ENCODE results near the gene OR1F1.
"Not testable (repeated sequence)": the region's sequence is repeated elsewhere in the genome, so short reads cannot be mapped to it uniquely, and the experiment has no call there.

The OR1F1 gene

DNA sequence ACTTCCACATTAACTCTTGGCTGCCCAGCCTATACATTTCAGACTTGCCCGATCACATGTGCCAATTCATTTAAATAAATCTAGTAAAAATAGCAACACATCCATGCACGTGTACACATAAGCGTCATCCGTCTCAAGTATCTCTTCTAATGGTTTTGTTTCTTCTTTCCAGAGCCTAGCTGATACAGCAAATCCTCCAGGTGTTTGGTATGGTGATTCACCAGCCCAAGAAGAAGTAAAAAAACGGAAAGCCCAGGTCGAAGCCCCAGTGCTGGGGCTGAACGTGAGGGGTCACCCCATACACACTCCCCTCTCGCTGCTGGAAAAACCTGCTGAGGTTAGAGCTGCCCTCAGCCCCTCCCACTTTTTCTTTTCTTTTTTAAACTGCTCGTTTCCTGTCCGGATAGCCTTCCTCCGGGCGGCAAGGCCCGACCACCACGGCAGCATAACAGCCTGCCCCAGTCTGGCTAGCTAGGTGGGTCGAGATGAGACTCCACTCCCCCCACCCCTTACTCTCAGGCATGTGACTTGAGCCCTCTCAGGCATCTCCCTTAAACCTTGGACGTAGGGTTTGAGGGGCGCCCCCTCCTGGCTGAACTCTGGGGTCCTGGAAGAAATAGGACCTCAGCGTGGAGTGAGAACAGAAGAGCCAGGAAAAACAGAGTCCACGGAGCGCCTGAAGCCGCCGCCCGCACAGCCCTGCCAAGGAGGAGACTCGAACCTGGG is 13.9 kb upstream of the OR1F1 start:
- DNase-seq (ENCODE audit: low spot score), result no peak

DNA sequence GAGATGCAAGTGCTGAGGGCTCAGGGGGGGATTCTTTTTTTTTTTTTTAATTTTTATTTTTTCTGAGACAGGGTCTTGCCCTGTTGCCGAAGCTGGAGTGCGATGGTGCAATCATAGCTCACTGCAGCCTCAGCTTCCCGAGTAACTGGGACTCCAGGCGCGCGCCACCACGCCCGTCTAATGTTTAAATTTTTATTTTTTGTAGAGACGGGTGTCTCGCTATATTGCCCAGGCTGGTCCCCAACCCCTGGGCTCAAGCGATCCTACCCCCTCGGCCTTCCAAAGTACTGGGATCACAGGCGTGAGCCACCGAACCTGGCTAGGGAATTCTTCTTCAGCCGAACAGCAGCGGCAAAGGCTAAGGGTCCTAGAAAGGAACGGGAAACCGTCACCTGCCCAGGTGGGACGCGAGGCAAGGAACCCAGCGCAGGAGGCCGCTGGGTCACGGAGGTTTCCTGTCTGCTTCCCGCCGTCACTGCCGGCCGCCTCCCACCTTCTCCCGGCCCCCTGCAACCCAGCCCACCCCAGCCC is 13.3 kb upstream of the OR1F1 start:
- no peak for DNase-seq (ENCODE audit: low spot score)

DNA sequence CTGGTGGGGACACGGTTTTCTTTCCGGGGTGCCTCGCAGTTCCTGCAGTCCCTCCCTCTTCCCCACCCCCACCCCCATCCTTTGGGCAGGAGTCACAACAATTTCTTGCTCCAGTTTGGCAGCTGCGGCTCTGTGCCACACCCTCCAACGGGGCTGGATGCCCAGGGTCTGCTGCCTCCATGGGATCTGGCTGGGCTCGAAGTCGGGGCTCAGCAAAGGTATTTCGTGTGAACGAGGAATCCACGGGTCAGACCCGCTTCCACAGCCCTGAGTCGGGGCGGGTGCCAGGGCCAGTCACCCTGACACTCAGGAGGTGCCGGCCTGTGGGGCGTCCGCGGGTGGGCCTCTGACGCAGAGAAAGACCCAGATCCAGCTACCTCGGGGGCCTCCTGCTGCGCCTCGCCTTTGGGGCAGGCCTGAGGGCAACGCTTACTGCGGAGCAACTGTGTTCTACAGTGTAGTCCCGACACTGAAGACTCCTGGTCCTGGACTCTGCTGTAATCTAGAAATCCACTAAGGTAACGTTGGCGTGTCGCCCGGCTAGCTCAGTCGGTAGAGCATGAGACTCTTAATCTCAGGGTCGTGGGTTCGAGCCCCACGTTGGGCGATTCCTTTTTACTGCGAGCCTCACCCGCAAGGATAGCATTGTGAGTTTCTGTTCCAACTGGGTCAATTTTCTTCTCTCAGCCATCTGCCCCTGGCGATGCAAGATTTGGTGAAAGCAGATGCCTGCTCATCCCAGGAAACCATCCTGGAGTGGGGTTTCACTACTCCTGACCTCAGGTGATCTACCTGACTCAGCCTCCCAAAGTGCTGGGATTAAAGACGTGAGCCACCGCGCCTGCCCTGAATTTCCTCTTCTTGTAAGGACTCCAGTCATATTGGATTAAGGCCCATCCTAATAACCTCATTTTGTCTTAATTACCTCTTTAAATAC is 12.6 kb upstream of the OR1F1 start:
- DNase-seq (ENCODE audit: low spot score), result no peak

DNA sequence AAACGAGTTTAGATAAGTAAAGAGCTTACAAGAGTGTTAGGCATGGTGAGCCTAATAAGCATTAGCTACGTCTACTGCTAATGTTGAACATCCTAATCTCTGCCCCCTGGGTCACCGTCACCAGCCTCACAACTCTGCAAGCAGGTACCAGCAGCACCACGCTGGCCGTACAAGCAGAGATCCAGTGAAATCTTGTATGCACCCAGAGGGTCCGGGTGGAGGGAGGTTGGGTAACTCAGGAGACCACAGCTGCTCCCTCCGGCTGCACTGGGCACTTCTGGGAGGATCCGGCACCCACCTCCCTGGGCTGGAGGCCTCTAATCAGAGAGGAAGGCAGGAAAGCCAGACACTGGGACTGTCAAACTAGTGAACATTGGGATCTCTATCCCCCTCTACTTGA is 8.4 kb upstream of the OR1F1 start:
- DNase-seq (ENCODE audit: low spot score), result no peak

DNA sequence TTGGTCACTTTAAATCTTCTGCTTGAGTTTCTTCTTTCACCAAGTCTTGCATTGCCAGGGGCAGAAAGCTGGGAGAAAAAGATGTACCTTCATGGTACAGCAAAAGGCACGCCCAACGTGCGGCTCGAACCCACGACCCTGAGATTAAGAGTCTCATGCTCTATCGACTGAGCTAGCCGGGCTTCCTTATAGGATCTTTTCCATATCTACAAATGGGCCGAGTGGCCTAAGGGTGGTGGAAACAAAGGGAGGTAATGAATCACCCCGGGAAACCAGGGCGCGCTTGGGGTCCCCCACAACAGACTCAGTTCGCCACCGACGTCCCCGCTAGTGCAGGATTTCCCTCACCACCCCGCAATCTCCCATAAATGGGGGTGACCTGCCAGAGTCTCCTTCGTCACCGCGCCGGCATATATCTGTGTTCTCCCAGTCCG is 7.5 kb upstream of the OR1F1 start:
- DNase-seq (ENCODE audit: low spot score), result no peak

DNA sequence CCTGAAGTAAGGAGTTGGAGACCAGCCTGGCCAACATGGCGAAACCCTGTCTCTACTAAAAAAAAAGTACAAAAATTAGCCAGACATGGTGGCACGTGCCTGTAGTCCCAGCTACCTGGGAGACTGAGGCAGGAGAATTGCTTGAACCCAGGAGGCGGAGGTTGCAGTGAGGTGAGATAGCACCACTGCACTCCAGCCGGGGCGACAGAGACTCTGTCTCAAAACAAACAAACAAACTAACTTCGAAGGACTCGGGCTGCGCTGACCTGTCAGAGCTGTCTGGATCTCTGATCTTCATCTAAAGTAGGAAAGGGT is 5.8 kb upstream of the OR1F1 start:
- DNase-seq (ENCODE audit: low spot score), result not testable (repeated sequence)

DNA sequence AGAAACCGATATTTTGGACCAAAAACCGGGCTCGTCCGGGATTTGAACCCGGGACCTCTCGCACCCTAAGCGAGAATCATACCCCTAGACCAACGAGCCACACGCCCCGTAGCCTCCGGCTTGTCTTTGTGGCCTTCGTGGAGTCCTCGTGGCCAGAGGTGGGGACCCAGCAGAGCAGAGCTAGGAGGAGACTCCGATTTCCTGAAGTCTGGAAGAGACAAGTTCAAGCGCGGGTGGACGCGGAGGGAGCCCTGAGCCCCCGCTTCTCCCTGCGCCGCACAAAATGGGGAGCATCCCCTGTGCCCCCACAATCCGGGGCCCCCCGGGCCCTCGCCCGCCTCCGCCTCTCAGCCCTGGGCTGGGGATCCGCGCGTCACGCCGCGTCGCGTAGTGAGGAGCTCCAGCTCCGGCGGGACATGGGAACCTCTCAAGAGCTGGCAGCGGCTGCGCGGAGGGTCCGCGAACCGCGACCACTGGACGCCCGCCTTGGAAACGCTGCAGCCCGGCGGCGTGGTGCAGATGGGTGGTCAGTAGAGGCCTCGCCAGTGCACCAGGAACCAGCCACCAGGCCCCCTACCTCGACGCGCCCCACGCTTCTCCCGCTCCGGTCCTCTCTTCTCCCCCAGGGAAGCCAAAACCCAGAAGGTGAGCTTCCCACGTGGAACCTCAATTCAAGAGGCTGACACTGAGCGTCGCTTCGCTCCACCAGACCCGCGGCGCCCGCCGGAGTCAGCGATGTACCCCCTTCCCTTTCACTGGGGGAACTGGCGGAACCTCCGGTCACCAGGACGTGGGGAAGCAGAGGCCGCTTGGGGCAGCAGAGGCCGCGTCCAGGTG is 5.2 kb upstream of the OR1F1 start:
- DNase-seq (ENCODE audit: low spot score), result no peak

DNA sequence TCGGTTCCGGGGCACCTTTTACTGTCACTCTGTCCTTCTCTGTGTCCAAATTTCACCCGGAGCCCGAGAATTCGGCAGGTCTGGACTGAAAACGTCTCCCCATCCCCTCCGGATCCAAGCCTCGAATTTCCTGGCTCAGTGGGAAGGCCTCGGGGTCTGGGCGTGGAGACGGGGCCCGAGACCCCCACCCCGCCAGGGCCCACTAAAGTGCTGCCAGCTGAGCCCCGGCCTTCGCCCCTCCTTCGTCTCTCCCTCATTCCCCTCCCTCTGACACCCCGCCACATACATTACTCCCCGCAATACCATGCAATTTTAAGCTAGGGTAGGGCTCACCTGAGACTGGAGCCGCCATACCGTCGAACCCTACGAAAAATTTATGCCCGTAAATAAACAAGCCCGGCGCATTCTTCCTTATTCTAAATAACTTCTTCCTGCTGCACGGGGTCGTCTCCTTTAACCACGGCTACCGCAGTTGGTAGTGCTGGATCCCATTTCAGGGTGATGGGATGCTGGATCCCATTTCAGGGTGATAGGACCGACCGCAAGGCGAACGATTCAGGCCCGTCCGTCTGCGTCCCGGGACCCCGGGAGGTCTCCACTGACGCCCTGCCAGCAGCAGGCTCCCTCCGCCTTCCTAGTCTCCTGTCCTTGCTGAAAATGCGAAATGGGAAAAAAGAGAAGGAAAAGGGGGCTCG is 4.4 kb upstream of the OR1F1 start:
- no peak for DNase-seq (ENCODE audit: low spot score)

DNA sequence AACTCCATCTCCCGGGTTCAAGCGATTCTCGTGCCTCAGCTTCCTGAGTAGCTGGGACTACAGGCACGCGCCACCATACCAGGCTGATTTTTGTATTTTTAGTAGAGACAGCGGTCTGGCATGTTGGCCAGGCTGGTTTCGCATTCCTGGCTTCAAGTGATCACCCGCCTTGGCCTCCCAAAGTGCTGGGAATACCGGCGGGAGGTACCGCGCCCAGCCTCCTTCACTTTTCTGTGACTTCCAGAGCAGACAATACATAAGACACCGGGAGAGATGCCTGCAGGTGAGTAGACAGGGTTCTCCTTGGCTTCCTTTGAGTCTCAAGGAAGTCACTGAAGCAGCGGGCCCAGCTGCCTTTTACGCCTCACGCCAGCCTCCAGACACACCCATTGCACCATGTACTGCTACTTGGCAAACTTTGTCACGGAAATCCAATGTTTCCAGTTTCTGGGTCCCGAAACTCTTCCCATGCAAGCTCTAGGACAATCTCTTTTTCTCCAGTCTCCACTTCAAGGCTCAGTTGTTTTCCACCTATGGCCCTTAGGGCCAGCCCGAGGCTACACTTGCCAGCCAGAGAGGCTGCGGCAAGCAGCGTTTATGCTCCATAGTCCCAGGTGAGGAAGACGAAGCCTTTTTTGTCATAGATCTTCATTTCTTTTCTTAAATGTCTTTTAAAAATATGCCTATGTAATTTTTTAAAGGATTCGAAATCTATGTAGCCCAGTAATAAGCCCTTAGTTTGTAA is 886 bp upstream of the OR1F1 start:
- DNase-seq (ENCODE audit: low spot score), result no peak

DNA sequence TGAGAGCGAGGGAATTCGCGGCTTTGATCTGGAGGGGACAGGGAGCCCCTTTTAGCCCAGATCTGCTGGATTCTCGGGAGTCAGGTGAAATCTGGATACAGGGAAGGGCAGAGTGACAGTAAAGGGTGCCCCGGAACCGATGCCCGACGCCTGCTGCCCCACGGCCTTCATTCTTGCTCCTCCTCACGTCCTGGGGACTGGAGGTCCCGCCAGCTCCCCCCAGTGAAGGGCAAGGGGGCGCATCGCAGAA is 596 bp downstream of the OR1F1 start:
- DNase-seq (ENCODE audit: low spot score), result no peak

DNA sequence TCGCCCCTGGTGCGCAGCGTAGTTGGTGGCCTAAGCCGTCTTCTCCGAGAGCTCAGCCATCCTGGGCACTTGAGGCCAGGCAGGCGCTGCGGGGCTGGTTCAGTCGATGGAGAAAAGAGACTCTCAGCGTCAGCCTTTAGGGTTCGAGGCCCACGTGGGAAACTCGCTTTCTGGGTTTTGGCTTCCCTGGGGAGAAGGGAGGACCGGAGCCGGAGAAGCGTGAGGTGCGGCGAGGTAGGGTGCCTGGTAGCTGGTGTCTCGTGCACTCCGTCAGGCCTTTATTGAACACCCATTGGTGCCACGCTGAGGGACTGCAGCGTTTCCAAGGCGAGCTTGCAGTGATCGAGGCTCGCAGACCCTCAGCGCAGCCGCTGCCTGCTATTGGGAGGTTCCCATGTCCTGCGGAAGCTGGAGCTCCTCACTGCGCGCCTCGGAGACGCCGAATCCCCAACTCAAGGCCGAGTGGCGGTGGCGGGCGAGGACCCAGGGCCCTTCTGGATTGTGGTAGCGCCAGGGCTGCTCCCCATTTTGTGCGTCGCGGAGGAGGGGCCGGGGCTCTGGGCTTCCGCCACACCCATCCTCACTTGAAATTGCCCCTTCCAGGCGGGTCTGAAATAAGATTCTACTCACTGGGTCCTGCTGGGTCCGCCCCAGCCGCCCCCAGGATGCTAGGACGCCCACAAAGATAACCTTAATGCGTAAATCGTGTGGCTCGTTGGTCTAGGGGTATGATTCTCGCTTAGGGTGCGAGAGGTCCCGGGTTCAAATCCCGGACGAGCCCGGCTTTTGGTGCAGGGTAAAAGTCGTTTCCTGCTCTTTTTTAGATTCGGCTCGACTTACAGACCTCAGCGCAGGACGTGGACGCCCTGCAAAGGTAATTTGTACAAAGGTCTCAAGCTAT is 1.2 kb downstream of the OR1F1 start:
- DNase-seq (ENCODE audit: low spot score), result no peak

DNA sequence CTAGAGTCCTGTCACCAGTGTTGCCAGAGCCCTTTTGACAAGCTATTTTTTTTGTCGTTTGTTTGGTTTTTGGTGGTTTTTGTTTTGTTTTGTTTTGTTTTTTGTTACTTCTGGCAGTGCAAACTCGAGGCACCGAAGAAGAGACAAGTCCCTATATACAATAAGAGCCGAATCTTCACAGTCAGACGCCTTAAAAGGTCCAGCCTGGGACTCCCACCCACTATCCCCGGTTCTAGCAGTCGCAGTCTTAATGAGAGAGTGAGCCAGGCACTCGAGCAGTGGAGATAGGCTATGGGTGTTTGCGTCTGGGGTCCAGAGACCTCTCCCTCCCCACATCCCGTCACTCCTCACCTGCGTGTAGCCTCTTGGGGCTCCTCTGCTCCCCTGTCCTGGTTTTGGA is 1.9 kb downstream of the OR1F1 start:
- DNase-seq (ENCODE audit: low spot score), result no peak

DNA sequence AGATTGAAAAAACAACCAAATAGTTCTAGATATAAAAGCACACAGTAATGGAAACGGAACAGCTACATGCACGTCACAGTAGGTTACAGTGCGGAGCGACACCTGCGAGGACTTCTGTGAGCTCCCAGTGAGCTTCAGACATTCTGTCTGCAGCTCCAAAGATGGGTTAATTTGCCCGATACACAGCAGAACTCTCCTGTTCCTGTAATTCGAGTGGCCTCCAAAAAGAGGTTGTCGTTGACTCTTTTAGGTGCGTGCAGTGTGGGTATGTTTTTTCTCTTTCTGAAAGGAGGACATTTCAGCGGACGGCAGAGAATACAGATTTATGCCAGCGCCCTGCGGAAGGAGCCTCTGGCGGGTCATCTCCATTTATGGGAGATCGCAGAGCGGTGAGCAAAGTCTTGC is 2.9 kb downstream of the OR1F1 start:
- no peak for DNase-seq (ENCODE audit: low spot score)

DNA sequence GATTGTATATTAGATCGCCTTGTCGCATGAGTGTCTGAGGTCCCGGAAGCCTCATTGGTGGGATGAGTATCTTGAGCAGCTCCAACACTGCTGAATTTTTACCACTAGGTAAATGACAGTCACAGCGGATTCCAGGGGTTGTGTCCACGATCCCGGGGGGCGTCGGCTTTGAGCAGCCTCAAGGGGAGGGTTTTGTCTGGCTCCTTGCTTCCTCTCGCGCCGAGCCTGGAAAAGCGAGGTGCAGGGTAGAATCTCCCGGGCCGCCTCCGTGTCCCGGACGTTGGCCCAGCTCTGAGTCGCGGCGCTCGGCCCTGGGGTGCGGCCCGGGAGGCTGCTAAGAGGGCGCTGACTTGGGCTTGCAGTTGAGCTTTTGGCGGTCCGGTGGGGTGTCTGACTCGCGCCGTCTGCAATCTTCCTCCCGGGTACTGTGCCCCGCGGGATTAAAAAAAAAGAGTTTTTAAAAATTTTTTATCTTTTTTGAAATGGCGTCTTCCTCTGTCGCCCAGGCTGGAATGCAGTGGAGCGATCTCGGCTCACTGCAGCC is 4.5 kb downstream of the OR1F1 start:
- no peak for DNase-seq (ENCODE audit: low spot score)

DNA sequence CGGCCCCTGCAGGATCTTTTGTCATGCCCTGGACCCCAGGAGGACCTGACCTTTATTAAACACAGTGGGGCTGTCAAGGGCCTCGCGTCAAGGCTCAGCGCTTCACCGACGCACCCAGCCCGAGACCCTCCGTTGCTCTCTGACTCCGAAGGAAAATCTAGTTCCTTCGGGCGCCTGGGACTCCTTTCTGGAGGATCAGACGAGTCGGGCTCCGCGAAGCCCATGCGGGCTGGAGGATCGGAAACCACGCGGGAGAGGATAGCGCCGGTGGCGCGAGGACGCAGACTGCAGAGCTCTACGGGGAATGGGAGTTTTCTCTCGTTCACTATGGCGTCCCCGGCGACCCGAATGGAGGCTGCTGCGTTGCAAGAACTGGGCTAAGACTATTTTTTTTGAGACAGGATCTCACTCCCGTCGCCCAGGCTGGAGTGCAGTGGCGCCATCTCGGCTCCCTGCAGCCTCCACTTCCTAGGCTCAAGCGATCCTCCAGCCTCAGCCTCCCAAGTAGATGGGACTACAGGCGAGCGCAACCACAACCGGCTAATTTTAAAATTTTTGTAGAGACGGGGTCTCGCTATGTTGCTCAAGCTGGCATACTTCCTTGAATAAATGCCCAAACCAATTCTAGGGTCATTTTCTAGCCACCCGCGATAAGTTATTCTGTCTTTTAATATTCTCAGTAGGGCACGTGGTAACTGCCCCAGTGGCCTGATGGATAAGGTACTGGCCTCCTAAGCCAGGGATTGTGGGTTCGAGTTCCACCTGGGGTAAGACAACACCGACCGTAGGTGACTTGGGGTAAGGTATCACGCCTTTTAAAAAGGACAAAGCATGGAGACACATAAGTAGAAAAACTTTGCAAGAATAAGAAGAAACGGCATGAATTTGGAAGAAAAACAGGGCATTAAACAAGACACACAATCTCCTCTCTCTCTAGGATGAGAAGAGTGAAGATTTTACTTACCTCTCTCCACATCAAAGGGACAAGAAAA is 5.5 kb downstream of the OR1F1 start:
- no peak for DNase-seq (ENCODE audit: low spot score)

DNA sequence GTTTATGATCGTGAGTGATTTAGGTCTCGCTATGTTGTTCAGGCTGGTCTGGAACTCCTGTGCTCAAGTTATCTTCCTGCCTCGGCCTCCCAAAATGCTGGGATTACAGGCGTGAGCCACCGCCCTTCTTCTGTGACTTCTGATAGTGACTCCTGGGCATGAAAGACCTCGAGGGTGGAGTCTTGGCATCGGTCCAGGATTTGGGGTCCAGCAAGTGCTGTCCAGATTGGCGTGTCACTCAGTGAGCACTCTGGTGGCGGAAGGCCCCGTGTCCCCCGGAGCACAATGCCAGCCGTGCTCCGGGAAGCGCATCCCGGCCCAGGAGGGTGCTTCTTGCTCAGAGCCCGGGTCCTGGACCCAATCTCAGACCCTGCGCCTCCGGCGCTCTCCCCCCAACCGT is 6.8 kb downstream of the OR1F1 start:
- DNase-seq (ENCODE audit: low spot score), result no peak

DNA sequence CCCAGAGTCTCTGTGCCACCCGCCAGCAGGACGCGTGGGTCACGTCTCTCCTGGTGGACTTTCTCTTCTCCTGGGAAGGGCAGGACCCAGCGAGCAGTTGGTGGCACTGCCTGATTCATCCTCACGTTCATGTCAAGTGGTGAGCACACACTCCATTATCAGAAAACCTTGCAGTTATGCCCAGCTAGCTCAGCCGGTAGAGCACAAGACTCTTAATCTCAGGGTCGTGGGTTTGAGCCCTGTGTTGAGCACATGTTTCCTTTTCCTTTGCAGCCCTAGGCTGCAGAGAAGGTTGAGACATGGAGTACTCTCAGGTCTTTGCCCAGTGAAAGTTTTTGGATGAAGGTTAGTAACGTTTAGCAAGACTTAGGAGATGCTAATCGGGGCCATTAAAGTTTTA is 8.0 kb downstream of the OR1F1 start:
- DNase-seq (ENCODE audit: low spot score), result no peak

DNA sequence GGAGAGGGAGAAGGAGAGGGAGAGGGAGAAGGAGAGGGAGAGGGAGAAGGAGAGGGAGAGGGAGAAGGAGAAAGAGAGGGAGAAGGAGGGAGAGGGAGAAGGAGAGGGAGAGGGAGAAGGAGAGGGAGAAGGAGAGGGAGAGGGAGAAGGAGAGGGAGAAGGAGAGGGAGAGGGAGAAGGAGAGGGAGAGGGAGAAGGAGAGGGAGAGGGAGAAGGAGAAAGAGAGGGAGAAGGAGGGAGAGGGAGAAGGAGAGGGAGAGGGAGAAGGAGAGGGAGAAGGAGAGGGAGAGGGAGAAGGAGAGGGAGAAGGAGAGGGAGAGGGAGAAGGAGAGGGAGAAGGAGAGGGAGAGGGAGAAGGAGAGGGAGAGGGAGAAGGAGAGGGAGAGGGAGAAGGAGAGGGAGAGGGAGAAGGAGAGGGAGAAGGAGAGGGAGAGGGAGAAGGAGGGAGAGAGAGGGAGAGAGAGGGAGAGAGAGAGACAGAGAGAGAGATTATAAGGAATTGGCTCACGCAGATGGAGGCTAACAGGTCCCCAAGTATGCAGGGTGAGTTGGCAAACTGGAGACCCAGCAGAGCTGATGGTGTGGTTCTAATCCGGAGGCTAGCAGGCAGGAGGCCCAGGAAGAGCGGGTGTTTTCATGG is 9.8 kb downstream of the OR1F1 start:
- not testable (repeated sequence) for DNase-seq (ENCODE audit: low spot score)
